CD4-positive, alpha-beta T cell treated with Interleukin-4 for 4 hours (primary cell): Measurements from ENCODE around the gene SERPINB7.

Source experiments
- DNase-seq: peaks from one replicate; pipeline ENCODE4 v3.0.0-alpha.2; 2020

Gene SERPINB7

GRCh38 chr18:63850636-63851035 lies 75.4 kb downstream of the SERPINB7 start:
- DNase-seq: no peak
